Measurements from ENCODE around the gene IGF2BP1.

IGF2BP1 gene

GRCh38 chr17:48997103-48997826 lies at the start of gene IGF2BP1:
Gene IGF2BP1, plus strand, starts transcription at chr17:48997385. Its CDS starts 361 bp downstream, at chr17:48997746.
- peak; percentile 65 for DNase-seq (ENCODE audit: low read depth)

GRCh38 chr17:48951572-48951971 lies 45.6 kb upstream of the IGF2BP1 start:
- no peak for DNase-seq (ENCODE audit: low read depth)

DNA sequence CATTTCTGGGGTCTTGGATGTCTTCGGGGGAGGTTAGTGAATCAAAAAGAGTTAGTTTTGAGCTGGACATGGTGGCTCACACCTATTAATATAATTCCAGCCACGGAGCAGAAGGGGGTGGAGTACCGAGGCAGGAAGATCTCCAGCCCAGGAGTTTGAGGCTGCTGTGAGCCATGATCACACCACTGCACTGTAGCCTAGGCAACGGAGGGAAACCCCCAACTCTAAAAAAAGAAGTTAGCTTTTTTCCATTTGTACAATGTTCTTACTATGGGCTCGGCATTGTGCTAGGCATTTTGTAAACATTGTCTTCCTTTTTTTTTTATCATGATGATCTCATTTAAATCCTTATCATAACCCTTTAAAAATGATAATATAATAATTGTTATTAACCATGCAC lies 44.3 kb upstream of the IGF2BP1 start:
- no peak for DNase-seq (ENCODE audit: low read depth)

- DNase-seq (ENCODE audit: low read depth) = peak; percentile 78
Observed at GRCh38 chr17:48954300-48954755, 42.9 kb upstream of the IGF2BP1 start.

- DNase-seq (ENCODE audit: low read depth) = no peak
Observed at GRCh38 chr17:48960834-48961515, 36.2 kb upstream of the IGF2BP1 start.

- DNase-seq (ENCODE audit: low read depth) = peak; percentile 77
Observed at GRCh38 chr17:48961516-48962233, 35.5 kb upstream of the IGF2BP1 start.

DNA sequence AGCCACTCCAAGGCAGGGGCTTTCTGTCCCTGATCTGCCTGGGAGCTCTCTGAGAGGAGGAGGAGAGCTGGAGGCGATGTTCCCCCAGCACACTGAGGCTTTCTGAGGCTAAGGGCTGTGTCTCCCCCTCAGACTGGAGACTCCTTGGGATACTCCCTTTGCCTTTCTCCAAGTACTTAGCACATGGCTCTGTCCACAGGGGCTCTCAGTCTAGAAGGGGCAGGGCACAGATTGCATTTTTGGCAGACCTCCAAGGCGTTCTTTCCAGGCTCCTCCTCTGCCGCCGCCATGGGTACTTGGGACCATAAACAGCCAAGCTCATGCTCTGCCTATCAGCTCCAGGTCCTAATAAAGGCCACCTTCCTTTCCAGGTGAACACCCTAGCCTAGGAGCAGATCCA lies 27.0 kb upstream of the IGF2BP1 start:
- DNase-seq (ENCODE audit: low read depth) = no peak

DNA sequence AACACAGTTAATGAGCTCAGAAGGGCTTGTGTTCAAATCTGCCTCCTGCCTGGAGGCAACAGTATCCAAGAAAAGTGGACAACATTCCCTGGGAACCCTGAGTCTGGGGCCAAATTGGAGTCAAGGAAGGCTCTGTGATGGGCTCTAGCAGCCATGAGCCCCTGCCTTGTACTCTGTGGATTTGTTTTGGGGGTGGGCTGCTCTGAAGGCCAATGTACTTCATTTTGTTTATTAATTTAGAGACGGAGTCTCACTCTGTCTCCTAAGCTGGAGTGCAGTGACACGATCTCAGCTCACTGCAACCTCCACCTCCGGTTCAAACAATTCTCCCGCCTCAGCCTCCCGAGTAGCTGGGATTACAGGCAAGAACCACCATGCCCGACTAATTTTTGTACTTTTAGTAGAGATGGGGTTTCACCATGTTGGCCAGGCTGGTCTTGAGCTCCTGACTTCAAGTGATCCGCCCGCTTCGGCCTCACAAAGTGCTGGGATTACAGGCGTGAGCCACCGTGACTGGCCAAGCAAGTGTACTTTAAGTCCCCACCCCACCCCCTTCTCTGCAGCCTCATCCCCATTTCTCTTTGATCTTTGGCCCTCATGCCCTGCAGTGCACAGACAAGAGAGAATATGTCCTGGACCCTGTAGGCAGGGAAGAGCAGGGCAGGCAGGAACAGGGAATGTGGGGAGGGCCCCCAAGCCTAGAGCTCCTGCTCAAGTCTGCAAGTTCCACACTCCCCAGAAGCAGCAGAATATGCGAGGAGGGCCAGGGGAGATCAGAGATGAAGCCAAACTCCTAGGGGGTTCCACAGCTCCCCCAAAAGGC lies 26.1 kb upstream of the IGF2BP1 start:
- DNase-seq (ENCODE audit: low read depth) = no peak

- DNase-seq (ENCODE audit: low read depth) = no peak
Observed at GRCh38 chr17:48972749-48973097, 24.5 kb upstream of the IGF2BP1 start.

- no peak for DNase-seq (ENCODE audit: low read depth)
Observed at GRCh38 chr17:48973806-48974205, 23.4 kb upstream of the IGF2BP1 start.

GRCh38 chr17:48981927-48982539 lies 15.2 kb upstream of the IGF2BP1 start:
- no peak for DNase-seq (ENCODE audit: low read depth)

GRCh38 chr17:48985436-48986245 lies 11.5 kb upstream of the IGF2BP1 start:
- DNase-seq (ENCODE audit: low read depth) = peak; percentile 32

- no peak for DNase-seq (ENCODE audit: low read depth)
Observed at GRCh38 chr17:48989100-48989499, 8.1 kb upstream of the IGF2BP1 start.

GRCh38 chr17:48990882-48991357 lies 6.3 kb upstream of the IGF2BP1 start:
- DNase-seq (ENCODE audit: low read depth) = no peak

DNA sequence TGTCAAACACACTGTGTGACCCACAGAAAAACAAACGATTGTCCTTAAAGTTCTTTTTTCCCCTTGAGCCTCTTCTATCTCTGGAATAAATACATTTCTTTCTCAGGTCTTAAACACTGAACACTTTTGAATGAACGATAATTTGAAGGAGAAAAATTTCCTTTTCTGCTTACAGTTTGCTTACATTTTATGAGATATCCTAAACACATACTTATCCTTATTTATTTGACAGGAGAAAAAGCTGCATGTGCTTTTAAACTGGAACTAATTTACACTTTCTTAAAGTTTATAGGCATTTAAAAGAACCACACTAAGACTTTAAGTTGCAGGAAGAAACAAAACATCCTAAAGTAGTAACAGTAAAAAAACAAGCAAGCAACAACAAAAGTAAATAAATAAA lies 4.7 kb upstream of the IGF2BP1 start:
- no peak for DNase-seq (ENCODE audit: low read depth)

GRCh38 chr17:48993305-48993704 lies 3.9 kb upstream of the IGF2BP1 start:
- DNase-seq (ENCODE audit: low read depth) = no peak

GRCh38 chr17:48993951-48994350 lies 3.2 kb upstream of the IGF2BP1 start:
- DNase-seq (ENCODE audit: low read depth) = no peak

DNA sequence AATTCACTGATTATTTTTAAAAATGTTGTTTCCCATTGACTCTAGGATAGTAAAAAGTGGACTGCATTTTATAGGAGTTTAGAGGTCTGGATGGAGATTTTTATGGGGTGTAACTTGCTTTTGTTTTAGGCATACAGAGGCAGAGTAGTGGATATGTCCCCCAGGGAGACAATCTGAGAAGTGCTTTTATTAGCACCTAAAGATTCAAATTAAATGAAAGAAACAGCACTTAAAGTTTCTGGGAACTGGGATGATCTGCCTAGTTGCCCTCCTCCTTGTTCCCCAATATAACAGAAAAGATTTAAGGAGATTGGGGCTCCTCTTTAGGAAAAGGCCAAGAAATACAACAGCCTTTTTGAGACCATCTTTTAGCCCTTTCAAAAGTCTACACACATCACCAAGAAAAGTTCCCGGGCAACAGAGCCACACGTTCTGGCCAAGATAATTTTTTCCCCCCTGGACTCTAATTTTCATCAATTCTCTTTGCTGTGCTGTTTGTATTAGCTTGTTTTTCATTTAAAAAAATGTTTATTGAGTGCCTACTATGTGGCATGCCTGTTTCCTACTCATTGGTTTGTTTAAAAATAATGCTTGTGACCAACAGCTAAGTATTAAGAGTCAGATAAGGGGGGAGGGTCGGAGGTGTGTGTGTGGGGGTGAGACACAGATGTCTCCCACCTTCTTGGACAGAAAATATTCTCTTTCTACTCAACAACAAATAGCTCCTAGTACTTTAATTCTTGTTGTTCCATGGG lies 2.5 kb upstream of the IGF2BP1 start:
- DNase-seq (ENCODE audit: low read depth) = no peak

- no peak for DNase-seq (ENCODE audit: low read depth)
Observed at GRCh38 chr17:48995304-48995973, 1.7 kb upstream of the IGF2BP1 start.

Data from amniotic epithelial cell (primary cell).